Measurements from ENCODE around the gene XIRP1. TPM values are rescaled to one million over a fixed set of nuclear protein-coding genes. Genes with fewer than 3 reads are reported as not detected.

The XIRP1 gene
- total RNA-seq, 1 donor from 2014 or later, result 0.12 TPM

GRCh38 chr3:39154280-39155021 lies 37.9 kb downstream of the XIRP1 start:
- TF ChIP-seq CTCF (conservative IDR thresholded peaks at IDR 0.05; ENCODE audit: low read depth, low read length), result no peak
- H3K4me3 ChIP-seq (ENCODE audit: low read depth, low read length), result peak overlapping the region; percentile 62
- DNase-seq (ENCODE audit: low read depth), result no peak

GRCh38 chr3:39153977-39154279 lies 38.5 kb downstream of the XIRP1 start:
- no peak for TF ChIP-seq CTCF (conservative IDR thresholded peaks at IDR 0.05; ENCODE audit: low read depth, low read length)
- H3K4me3 ChIP-seq (ENCODE audit: low read depth, low read length), result peak overlapping the region; percentile 62
- DNase-seq (ENCODE audit: low read depth), result no peak

GRCh38 chr3:39150803-39151631 lies 41.4 kb downstream of the XIRP1 start:
- no peak for TF ChIP-seq CTCF (conservative IDR thresholded peaks at IDR 0.05; ENCODE audit: low read depth, low read length)
- DNase-seq (ENCODE audit: low read depth), result peak; percentile 69
- H3K4me3 ChIP-seq (ENCODE audit: low read depth, low read length), result peak overlapping the region; percentile 89

GRCh38 chr3:39150148-39150802 lies 42.1 kb downstream of the XIRP1 start:
- DNase-seq (ENCODE audit: low read depth), result no peak
- TF ChIP-seq CTCF (conservative IDR thresholded peaks at IDR 0.05; ENCODE audit: low read depth, low read length), result no peak
- H3K4me3 ChIP-seq (ENCODE audit: low read depth, low read length), result peak overlapping the region; percentile 89

- DNase-seq (ENCODE audit: low read depth), result no peak
- no peak for TF ChIP-seq CTCF (conservative IDR thresholded peaks at IDR 0.05; ENCODE audit: low read depth, low read length)
Observed at GRCh38 chr3:39149498-39150147, 42.8 kb downstream of the XIRP1 start.

GRCh38 chr3:39149059-39149455 lies 43.3 kb downstream of the XIRP1 start:
- no peak for DNase-seq (ENCODE audit: low read depth)
- no peak overlapping the region for H3K4me3 ChIP-seq (ENCODE audit: low read depth, low read length)
- TF ChIP-seq CTCF (conservative IDR thresholded peaks at IDR 0.05; ENCODE audit: low read depth, low read length), result no peak

More at GRCh38 chr3:39149498-39150147, 42.8 kb downstream of the XIRP1 start:
- no peak overlapping the region for H3K4me3 ChIP-seq (ENCODE audit: low read depth, low read length)

All from epithelial cell of proximal tubule (primary cell).